Bone marrow (tissue), 2 donors: ENCODE data around the gene IGF2BP3.

Experiments
- DNase-seq, 2 donors: peaks; one replicate each; lab custom pipeline; 2025; lab: John Stamatoyannopoulos, UW

Gene IGF2BP3

GRCh38 chr7:23472046-23472445, 1.8 kb upstream of the IGF2BP3 start:
- no peak for DNase-seq

GRCh38 chr7:23471106-23471859, 992 bp upstream of the IGF2BP3 start:
- no peak for DNase-seq

- DNase-seq, result no peak
Measured at GRCh38 chr7:23469961-23470250, 385 bp downstream of the IGF2BP3 start.

GRCh38 chr7:23469150-23469960, 936 bp downstream of the IGF2BP3 start:
- no peak for DNase-seq

- DNase-seq, result no peak
Measured at GRCh38 chr7:23468526-23469149, 1.7 kb downstream of the IGF2BP3 start.

- DNase-seq, result no peak
Measured at GRCh38 chr7:23467806-23468525, 2.3 kb downstream of the IGF2BP3 start.

- DNase-seq, result no peak
Measured at GRCh38 chr7:23467291-23467805, 2.9 kb downstream of the IGF2BP3 start.

- DNase-seq, result peak in 1 of 2 donors; percentile 41
Measured at GRCh38 chr7:23462846-23463245, 7.4 kb downstream of the IGF2BP3 start.

- no peak for DNase-seq
Measured at GRCh38 chr7:23458044-23458443, 12.2 kb downstream of the IGF2BP3 start.

GRCh38 chr7:23456093-23456492, 14.2 kb downstream of the IGF2BP3 start:
- DNase-seq, result no peak

- DNase-seq, result no peak
Measured at GRCh38 chr7:23454881-23455526, 15.3 kb downstream of the IGF2BP3 start.

- DNase-seq, result no peak
Measured at GRCh38 chr7:23450518-23450917, 19.8 kb downstream of the IGF2BP3 start.

- DNase-seq, result no peak
Measured at GRCh38 chr7:23449941-23450340, 20.4 kb downstream of the IGF2BP3 start.

- no peak for DNase-seq
Measured at GRCh38 chr7:23445326-23445725, 25.0 kb downstream of the IGF2BP3 start.

GRCh38 chr7:23443974-23444373, 26.3 kb downstream of the IGF2BP3 start:
- no peak for DNase-seq

GRCh38 chr7:23438171-23438570, 32.1 kb downstream of the IGF2BP3 start:
- no peak for DNase-seq

- no peak for DNase-seq
Measured at GRCh38 chr7:23434147-23434917, 36.0 kb downstream of the IGF2BP3 start.

GRCh38 chr7:23431702-23432199, 38.5 kb downstream of the IGF2BP3 start:
- no peak for DNase-seq

GRCh38 chr7:23430893-23431259, 39.4 kb downstream of the IGF2BP3 start:
- DNase-seq, result no peak

GRCh38 chr7:23426876-23427275, 43.4 kb downstream of the IGF2BP3 start:
- DNase-seq, result no peak

- no peak for DNase-seq
Measured at GRCh38 chr7:23422909-23423308, 47.4 kb downstream of the IGF2BP3 start.
